Tibial artery (tissue), 4 donors: ENCODE results near the gene EP400.

ENCODE experiments used
- DNase-seq, 2 donors: peaks; one replicate each; pipeline ENCODE4 v3.0.0-alpha.2; 2019
- H3K27ac ChIP-seq, 2 donors: fragments of 200-600 bp; sonication (generic) in 1 of 2; 1 replicate in 1 of 2; 2 replicates in 1 of 2; pipeline ENCODE4 v1.5.1; 2018 to 2019; ENCODE audit warnings: mild to moderate bottlenecking in 1 of 2
- H3K27me3 ChIP-seq, 2 donors: fragments of 200-600 bp; sonication (generic) in 1 of 2; one replicate each; pipeline versions ENCODE4 v1.5.1 to v1.6.0; 2016 to 2019
- H3K36me3 ChIP-seq, 3 donors: fragments of 200-600 bp; sonication (generic) in 2 of 3; one replicate each; pipeline ENCODE4 v1.5.1; 2016 to 2019; ENCODE audit warnings: mild to moderate bottlenecking in 2 of 3
- H3K4me1 ChIP-seq, 4 donors: fragments of 200-600 bp; sonication (generic) in 2 of 4; 1 replicate in 3 of 4; 2 replicates in 1 of 4; pipeline ENCODE4 v1.5.1; 2016 to 2019
- H3K4me3 ChIP-seq, 2 donors: fragments of 200-600 bp; sonication (generic) in 1 of 2; 1 replicate in 1 of 2; 2 replicates in 1 of 2; pipeline ENCODE4 v1.5.1; 2018 to 2019; ENCODE audit warnings: mild to moderate bottlenecking in 2 of 2
- H3K9me3 ChIP-seq, 3 donors: fragments of 200-600 bp; sonication (generic) in 1 of 3; one replicate each; pipeline ENCODE4 v1.5.1; 2016 to 2019
- intact Hi-C: fragments of 100-400 bp; cut with DNase I; formaldehyde crosslinking; loops from one replicate; pipeline ENCODE4 v1.15.0; 2023; ENCODE audit warnings: low total_unique reads
- TF ChIP-seq, protein P1 (sequence below), 2 experiments: fragments of 200-600 bp in 1 of 2; fragments of 450-650 bp in 1 of 2; IDR thresholded peaks; one replicate each; pipeline ENCODE4 v1.5.1; 2017 to 2019; ENCODE audit warnings: antibody characterized with exemption in 2 of 2, mild to moderate bottlenecking in 1 of 2, moderate library complexity in 1 of 2

Gene EP400

GRCh38 chr12:131919051-131919347, 30.7 kb upstream of the EP400 start:
- DNase-seq: no peak
- intact Hi-C loops: no loop called here
- H3K9me3 ChIP-seq: no peaks in the 10 kb centered on the region
- H3K27me3 ChIP-seq: no peaks in the 10 kb centered on the region
- H3K4me3 ChIP-seq: no peak overlapping the region
- peaks cover 64 to 94% (median 72%) of the 10 kb centered on the region in 3 donors for H3K36me3 ChIP-seq
- H3K4me1 ChIP-seq: peaks cover 0 to 1% (median 0%) of the 10 kb centered on the region in 4 donors
- H3K27ac ChIP-seq: no peak overlapping the region
- TF ChIP-seq, protein P1, sequence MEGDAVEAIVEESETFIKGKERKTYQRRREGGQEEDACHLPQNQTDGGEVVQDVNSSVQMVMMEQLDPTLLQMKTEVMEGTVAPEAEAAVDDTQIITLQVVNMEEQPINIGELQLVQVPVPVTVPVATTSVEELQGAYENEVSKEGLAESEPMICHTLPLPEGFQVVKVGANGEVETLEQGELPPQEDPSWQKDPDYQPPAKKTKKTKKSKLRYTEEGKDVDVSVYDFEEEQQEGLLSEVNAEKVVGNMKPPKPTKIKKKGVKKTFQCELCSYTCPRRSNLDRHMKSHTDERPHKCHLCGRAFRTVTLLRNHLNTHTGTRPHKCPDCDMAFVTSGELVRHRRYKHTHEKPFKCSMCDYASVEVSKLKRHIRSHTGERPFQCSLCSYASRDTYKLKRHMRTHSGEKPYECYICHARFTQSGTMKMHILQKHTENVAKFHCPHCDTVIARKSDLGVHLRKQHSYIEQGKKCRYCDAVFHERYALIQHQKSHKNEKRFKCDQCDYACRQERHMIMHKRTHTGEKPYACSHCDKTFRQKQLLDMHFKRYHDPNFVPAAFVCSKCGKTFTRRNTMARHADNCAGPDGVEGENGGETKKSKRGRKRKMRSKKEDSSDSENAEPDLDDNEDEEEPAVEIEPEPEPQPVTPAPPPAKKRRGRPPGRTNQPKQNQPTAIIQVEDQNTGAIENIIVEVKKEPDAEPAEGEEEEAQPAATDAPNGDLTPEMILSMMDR (IDR thresholded peaks at IDR 0.05): no peak

- no peak overlapping the region for H3K27ac ChIP-seq
- intact Hi-C loops: no loop called here
Measured at GRCh38 chr12:131919366-131920156, 30.2 kb upstream of the EP400 start.

DNA sequence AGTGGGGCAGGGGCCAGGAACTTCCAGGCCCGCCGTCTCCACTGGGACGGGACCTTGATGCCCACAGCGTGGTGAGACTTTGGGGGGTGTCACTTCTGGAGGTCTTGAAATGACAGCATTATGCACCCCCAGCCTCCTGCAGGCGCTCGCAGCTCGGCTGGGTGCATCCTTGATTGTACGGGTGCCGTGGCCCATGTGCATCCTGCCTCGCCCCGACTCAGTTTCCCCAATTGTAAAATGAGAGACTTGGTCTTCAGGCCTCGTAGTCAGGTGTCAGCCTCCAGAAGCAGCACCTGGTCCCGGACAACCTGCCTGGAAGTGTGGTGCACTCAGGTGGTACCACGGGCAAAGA, 29.6 kb upstream of the EP400 start:
- no peak for DNase-seq
- Histone ChIP-seq H3K27me3 (no peaks in the 10 kb centered on the region), H3K36me3 (peaks cover 53 to 83% (median 61%) of the 10 kb centered on the region in 3 donors), H3K4me3 (no peak overlapping the region), H3K4me1 (peaks cover 0 to 12% (median 8%) of the 10 kb centered on the region in 4 donors), H3K27ac (no peak overlapping the region), H3K9me3 (no peaks in the 10 kb centered on the region)
- intact Hi-C loops: no loop called here
- TF ChIP-seq, protein P1 (IDR thresholded peaks at IDR 0.05): no peak

More at GRCh38 chr12:131919366-131920156, 30.2 kb upstream of the EP400 start:
- H3K27me3 ChIP-seq: no peaks in the 10 kb centered on the region
- TF ChIP-seq, protein P1 (IDR thresholded peaks at IDR 0.05): no peak
- no peaks in the 10 kb centered on the region for H3K9me3 ChIP-seq
- H3K4me1 ChIP-seq: peaks cover 0 to 7% (median 4%) of the 10 kb centered on the region in 4 donors
- H3K36me3 ChIP-seq: peaks cover 59 to 88% (median 67%) of the 10 kb centered on the region in 3 donors
- DNase-seq: no peak
- no peak overlapping the region for H3K4me3 ChIP-seq

DNA sequence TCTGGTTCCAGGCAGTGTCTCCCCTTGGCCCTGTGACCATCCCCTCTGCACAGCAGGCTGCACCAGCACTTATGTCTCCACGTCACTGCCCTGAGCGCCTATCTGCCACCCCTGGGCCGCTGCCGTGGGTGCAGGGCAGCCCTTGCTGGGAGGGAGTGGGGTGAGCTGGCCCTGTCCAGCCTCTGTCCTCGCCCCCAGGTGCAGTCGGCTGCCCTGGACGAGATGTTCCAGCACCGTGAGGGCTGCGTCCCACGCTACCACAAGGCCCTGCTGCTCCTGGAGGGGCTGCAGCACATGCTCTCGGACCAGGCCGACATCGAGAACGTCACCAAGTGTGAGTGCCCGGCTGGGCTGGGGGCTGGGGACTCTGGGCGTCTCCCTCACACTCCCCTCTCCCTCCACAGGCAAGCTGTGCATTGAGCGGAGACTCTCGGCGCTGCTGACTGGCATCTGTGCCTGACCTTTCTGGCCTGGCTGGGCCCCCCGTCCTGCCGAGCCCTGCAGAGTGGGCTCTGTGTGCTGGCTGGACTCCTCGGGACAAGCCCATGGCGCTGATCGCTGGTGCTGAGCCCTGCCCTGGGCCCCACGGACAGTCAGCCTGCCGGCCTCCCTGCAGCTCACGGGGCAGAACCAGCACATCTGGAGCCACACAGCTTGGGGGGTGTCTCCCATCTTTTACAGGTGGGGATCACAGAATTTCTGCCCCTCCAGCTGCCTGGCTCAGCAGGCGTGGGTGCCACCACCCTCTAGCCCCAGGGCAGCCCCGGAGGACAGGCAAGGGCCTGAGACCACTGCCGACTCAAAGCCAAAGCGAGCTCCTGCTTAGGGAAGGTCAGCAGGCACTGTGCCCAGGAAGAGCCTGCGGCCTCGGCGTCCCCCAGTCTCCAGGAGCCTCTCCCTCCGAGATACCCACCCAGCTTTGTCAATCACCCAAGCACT, 28.6 kb upstream of the EP400 start:
- Histone ChIP-seq H3K4me3 (no peak overlapping the region), H3K36me3 (peaks cover 42 to 72% (median 51%) of the 10 kb centered on the region in 3 donors), H3K27me3 (no peaks in the 10 kb centered on the region), H3K27ac (no peak overlapping the region), H3K4me1 (peaks cover 0 to 12% (median 8%) of the 10 kb centered on the region in 4 donors), H3K9me3 (no peaks in the 10 kb centered on the region)
- intact Hi-C loops: no loop called here
- DNase-seq: no peak
- TF ChIP-seq, protein P1 (IDR thresholded peaks at IDR 0.05): no peak

GRCh38 chr12:131921866-131922769, 27.6 kb upstream of the EP400 start:
- Histone ChIP-seq H3K4me1 (peaks cover 0 to 12% (median 8%) of the 10 kb centered on the region in 4 donors), H3K27me3 (no peaks in the 10 kb centered on the region), H3K4me3 (no peak overlapping the region), H3K27ac (no peak overlapping the region), H3K9me3 (no peaks in the 10 kb centered on the region), H3K36me3 (peaks cover 37 to 63% (median 43%) of the 10 kb centered on the region in 3 donors)
- intact Hi-C loops: no loop called here
- TF ChIP-seq, protein P1 (IDR thresholded peaks at IDR 0.05): no peak
- no peak for DNase-seq
